Vagina (tissue), 2 donors: Measurements from ENCODE around the gene PTK6.

ENCODE experiments used
- CTCF ChIP-seq, 3 experiments: fragments of 450-650 bp in 2 of 3; fragments of 200-600 bp in 1 of 3; sonication (generic) in 1 of 3; IDR thresholded peaks; one replicate each; pipeline ENCODE4 v1.5.1; 2017 to 2019; ENCODE audit warnings: antibody characterized with exemption in 3 of 3, mild to moderate bottlenecking in 2 of 3, moderate library complexity in 2 of 3
- POLR2A ChIP-seq, 2 donors: fragments of 450-650 bp; IDR thresholded peaks; one replicate each; pipeline ENCODE4 v1.6.1; 2017; ENCODE audit warnings: antibody characterized with exemption in 2 of 2, mild to moderate bottlenecking in 2 of 2, moderate library complexity in 2 of 2
- POLR2AphosphoS5 ChIP-seq, 2 donors: sonication (generic); formaldehyde crosslinking; IDR thresholded peaks; one replicate each; pipeline ENCODE4 v1.9.0; 2017; ENCODE audit warnings: antibody characterized with exemption in 2 of 2, mild to moderate bottlenecking in 2 of 2, low read depth in 1 of 2; ENCODE audit not compliant: insufficient read depth in 1 of 2

- TF ChIP-seq CTCF (IDR thresholded peaks at IDR 0.05) (no peak), POLR2A (IDR thresholded peaks at IDR 0.05) (no peak), POLR2AphosphoS5 (IDR thresholded peaks at IDR 0.05; ENCODE audit: insufficient read depth in 1 of 2, low read depth in 1 of 2) (no peak)
These were observed 35.8 kb upstream of the PTK6 start for GRCh38 chr20:63572788-63573646.
